OCI-LY1 (cell line): ENCODE measurements around the gene FOXO3.

Experiments used
- H2AFZ ChIP-seq: fragments of 200-600 bp; sonication (generic), shearing (Covaris generic); 2 replicates; pipeline ENCODE4 v1.6.0; 2014; ENCODE audit warnings: antibody characterized with exemption, mild to moderate bottlenecking, low read length
- H3F3A ChIP-seq: fragments of 200-600 bp; sonication (generic), shearing (Covaris generic); 2 replicates; pipeline ENCODE4 v1.6.0; 2014; ENCODE audit warnings: mild to moderate bottlenecking, antibody characterized with exemption, low read length, moderate library complexity; ENCODE audit not compliant: insufficient read depth
- H3K27ac ChIP-seq: fragments of 200-600 bp; sonication (generic); 2 replicates; pipeline ENCODE4 v1.5.1; 2014; ENCODE audit warnings: low read length, mixed run types, mild to moderate bottlenecking, low read depth; ENCODE audit not compliant: poor library complexity, severe bottlenecking
- H3K27me3 ChIP-seq: fragments of 200-600 bp; sonication (generic); 2 replicates; pipeline ENCODE4 v1.6.0; 2014; ENCODE audit warnings: antibody characterized with exemption, mild to moderate bottlenecking, low read length, moderate library complexity; ENCODE audit not compliant: insufficient read depth
- H3K36me3 ChIP-seq: fragments of 200-600 bp; sonication (generic); 2 replicates; pipeline ENCODE4 v1.6.1; 2014; ENCODE audit warnings: mild to moderate bottlenecking, antibody characterized with exemption, low read length, moderate library complexity, mixed read lengths; ENCODE audit not compliant: insufficient read depth
- H3K4me1 ChIP-seq: fragments of 200-600 bp; sonication (generic); 2 replicates; pipeline ENCODE4 v1.5.1; 2014; ENCODE audit warnings: mild to moderate bottlenecking, low read length, moderate library complexity; ENCODE audit not compliant: insufficient read depth, severe bottlenecking
- H3K4me2 ChIP-seq: fragments of 200-600 bp; sonication (generic), shearing (Covaris generic); 2 replicates; pipeline ENCODE4 v1.6.1; 2014; ENCODE audit warnings: low read length
- H3K4me3 ChIP-seq: fragments of 200-600 bp; sonication (generic); 2 replicates; pipeline ENCODE4 v1.5.1; 2014; ENCODE audit warnings: low read length, low read depth, mild to moderate bottlenecking, mixed read lengths; ENCODE audit not compliant: poor library complexity, severe bottlenecking
- H3K79me2 ChIP-seq: fragments of 200-600 bp; shearing (Covaris generic); 2 replicates; pipeline ENCODE4 v1.6.1; 2016; ENCODE audit warnings: mixed run types, low read length, mixed read lengths; ENCODE audit not compliant: insufficient read depth
- H3K9ac ChIP-seq: fragments of 200-600 bp; sonication (generic), shearing (Covaris generic); 2 replicates; pipeline ENCODE4 v1.6.1; 2014; ENCODE audit warnings: mild to moderate bottlenecking, low read length, mixed read lengths
- H3K9me2 ChIP-seq: fragments of 200-600 bp; sonication (generic), shearing (Covaris generic); 2 replicates; pipeline ENCODE4 v1.6.1; 2014; ENCODE audit warnings: low read depth, mild to moderate bottlenecking, low read length, mixed read lengths
- H3K9me3 ChIP-seq: fragments of 200-600 bp; shearing (Covaris generic); 2 replicates; pipeline ENCODE4 v1.6.1; 2014; ENCODE audit warnings: low read length, mixed read lengths
- H4K20me1 ChIP-seq: fragments of 200-600 bp; sonication (generic), shearing (Covaris generic); 2 replicates; pipeline ENCODE4 v1.6.0; 2016; ENCODE audit warnings: mild to moderate bottlenecking, low read length; ENCODE audit not compliant: insufficient read depth
- CTCF ChIP-seq: fragments of 200-600 bp; sonication (generic), shearing (Covaris generic); IDR thresholded peaks from 2 replicates; pipeline ENCODE4 v1.5.1; 2017; ENCODE audit warnings: mild to moderate bottlenecking, antibody characterized with exemption, low read length, moderate library complexity, mixed read lengths
- EZH2 ChIP-seq: fragments of 200-600 bp; sonication (generic), shearing (Covaris generic); IDR thresholded peaks from 2 replicates; pipeline ENCODE4 v1.8.0; 2017; ENCODE audit warnings: borderline replicate concordance, mixed run types, mild to moderate bottlenecking, antibody characterized with exemption, low read length, moderate library complexity, mixed read lengths

FOXO3 gene

GRCh38 chr6:108546079-108547049, 14.4 kb upstream of the FOXO3 start:
- H3K79me2 ChIP-seq = no peaks in the 10 kb centered on the region
- no peak overlapping the region for H3K4me3 ChIP-seq
- no peaks in the 10 kb centered on the region for H3K36me3 ChIP-seq
- H3K27ac ChIP-seq = no peak overlapping the region
- no peak overlapping the region for H3K9ac ChIP-seq
- H3K27me3 ChIP-seq = no peaks in the 10 kb centered on the region
- TF ChIP-seq EZH2 (no peak), CTCF (no peak)
- no peak overlapping the region for H3K4me2 ChIP-seq
- H3K4me1 ChIP-seq = peaks cover 14% of the 10 kb centered on the region
- no peaks in the 10 kb centered on the region for H3K9me3 ChIP-seq
- no peaks in the 10 kb centered on the region for H3K9me2 ChIP-seq
- no peaks in the 10 kb centered on the region for H4K20me1 ChIP-seq
- no peak overlapping the region for H2AFZ ChIP-seq
- H3F3A ChIP-seq = no peaks in the 10 kb centered on the region

- H3K9me2 ChIP-seq = no peaks in the 10 kb centered on the region
- no peak overlapping the region for H3K4me2 ChIP-seq
- no peaks in the 10 kb centered on the region for H3K9me3 ChIP-seq
- no peak overlapping the region for H3K27ac ChIP-seq
- no peak overlapping the region for H3K4me3 ChIP-seq
- H3K9ac ChIP-seq = no peak overlapping the region
- no peaks in the 10 kb centered on the region for H3K36me3 ChIP-seq
- no peak overlapping the region for H2AFZ ChIP-seq
- H3K4me1 ChIP-seq = no peaks in the 10 kb centered on the region
- H4K20me1 ChIP-seq = no peaks in the 10 kb centered on the region
- H3K27me3 ChIP-seq = no peaks in the 10 kb centered on the region
- TF ChIP-seq CTCF (no peak), EZH2 (no peak)
- no peaks in the 10 kb centered on the region for H3F3A ChIP-seq
- H3K79me2 ChIP-seq = no peaks in the 10 kb centered on the region
Observed at GRCh38 chr6:108549241-108549640, 11.5 kb upstream of the FOXO3 start.

GRCh38 chr6:108549741-108550140, 11.0 kb upstream of the FOXO3 start:
- no peak overlapping the region for H3K4me2 ChIP-seq
- no peaks in the 10 kb centered on the region for H4K20me1 ChIP-seq
- no peaks in the 10 kb centered on the region for H3K36me3 ChIP-seq
- H3K9ac ChIP-seq = no peak overlapping the region
- H3K27me3 ChIP-seq = no peaks in the 10 kb centered on the region
- no peak overlapping the region for H2AFZ ChIP-seq
- no peak overlapping the region for H3K27ac ChIP-seq
- no peaks in the 10 kb centered on the region for H3K9me3 ChIP-seq
- no peaks in the 10 kb centered on the region for H3K4me1 ChIP-seq
- H3K4me3 ChIP-seq = no peak overlapping the region
- no peaks in the 10 kb centered on the region for H3K9me2 ChIP-seq
- TF ChIP-seq EZH2 (no peak), CTCF (no peak)
- no peaks in the 10 kb centered on the region for H3F3A ChIP-seq
- H3K79me2 ChIP-seq = no peaks in the 10 kb centered on the region
